ENCODE results near the gene CHAD. TPM values are rescaled to one million over a fixed set of nuclear protein-coding genes. Genes with fewer than 3 reads are reported as not detected.

The CHAD gene
- total and polyA plus RNA-seq, 2 of the 13 experiments (the other 11 are each of a cell fraction or from before 2014, with no cell fraction given): 1.4 TPM; not detected in 1

DNA sequence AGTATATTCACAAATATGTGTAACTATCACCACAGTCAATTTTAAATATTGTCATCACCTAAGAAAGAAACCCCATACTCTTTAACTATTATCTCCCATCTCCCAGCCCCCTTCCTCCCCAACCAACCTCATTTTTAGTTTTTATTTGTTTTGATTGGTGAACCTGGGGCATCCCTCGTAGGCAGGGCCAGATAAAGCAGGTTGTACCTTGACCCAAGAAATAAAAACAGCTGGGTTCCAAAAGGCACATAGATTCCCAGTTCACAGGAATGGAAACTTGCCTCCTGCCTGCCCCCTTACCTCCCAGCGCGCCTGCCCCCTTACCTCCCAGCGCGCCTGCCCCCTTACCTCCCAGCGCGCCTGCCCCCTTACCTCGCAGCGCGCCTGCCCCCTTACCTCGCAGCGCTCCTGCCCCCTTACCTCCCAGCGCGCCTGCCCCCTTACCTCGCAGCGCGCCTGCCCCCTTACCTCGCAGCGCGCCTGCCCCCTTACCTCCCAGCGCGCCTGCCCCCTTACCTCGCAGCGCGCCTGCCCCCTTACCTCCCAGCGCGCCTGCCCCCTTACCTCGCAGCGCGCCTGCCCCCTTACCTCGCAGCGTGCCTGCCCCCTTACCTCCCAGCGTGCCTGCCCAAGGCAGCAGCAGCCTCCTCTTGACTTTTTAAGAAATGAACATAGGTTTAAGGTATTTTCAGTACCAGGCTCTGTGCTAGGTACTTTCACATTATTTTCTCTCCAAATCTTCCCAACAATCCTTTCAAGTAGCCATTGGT is 7.3 kb upstream of the CHAD start (continued):
- peak; percentile 49 for TF ChIP-seq ZNF687 (CRISPR knock-in tag; IDR thresholded peaks at IDR 0.05)
- TF ChIP-seq, protein P1, sequence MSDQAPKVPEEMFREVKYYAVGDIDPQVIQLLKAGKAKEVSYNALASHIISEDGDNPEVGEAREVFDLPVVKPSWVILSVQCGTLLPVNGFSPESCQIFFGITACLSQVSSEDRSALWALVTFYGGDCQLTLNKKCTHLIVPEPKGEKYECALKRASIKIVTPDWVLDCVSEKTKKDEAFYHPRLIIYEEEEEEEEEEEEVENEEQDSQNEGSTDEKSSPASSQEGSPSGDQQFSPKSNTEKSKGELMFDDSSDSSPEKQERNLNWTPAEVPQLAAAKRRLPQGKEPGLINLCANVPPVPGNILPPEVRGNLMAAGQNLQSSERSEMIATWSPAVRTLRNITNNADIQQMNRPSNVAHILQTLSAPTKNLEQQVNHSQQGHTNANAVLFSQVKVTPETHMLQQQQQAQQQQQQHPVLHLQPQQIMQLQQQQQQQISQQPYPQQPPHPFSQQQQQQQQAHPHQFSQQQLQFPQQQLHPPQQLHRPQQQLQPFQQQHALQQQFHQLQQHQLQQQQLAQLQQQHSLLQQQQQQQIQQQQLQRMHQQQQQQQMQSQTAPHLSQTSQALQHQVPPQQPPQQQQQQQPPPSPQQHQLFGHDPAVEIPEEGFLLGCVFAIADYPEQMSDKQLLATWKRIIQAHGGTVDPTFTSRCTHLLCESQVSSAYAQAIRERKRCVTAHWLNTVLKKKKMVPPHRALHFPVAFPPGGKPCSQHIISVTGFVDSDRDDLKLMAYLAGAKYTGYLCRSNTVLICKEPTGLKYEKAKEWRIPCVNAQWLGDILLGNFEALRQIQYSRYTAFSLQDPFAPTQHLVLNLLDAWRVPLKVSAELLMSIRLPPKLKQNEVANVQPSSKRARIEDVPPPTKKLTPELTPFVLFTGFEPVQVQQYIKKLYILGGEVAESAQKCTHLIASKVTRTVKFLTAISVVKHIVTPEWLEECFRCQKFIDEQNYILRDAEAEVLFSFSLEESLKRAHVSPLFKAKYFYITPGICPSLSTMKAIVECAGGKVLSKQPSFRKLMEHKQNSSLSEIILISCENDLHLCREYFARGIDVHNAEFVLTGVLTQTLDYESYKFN (CRISPR knock-in tag; conservative IDR thresholded peaks at IDR 0.05): peak; percentile 15
- TF ChIP-seq ZNF230 (CRISPR knock-in tag; IDR thresholded peaks at IDR 0.05): 0 out of 2 replicates have a peak, but pooled peaks have one; percentile 53
- peak in 1 of 2 experiments; percentile 38; a peak in 1 of 4 replicates for TF ChIP-seq HMGXB4 (CRISPR knock-in tag; IDR thresholded peaks at IDR 0.05; ENCODE audit: borderline replicate concordance in 1 of 2, low read depth in 1 of 2)
